ENCODE results near the gene KRTAP6-2.

KRTAP6-2 gene

GRCh38 chr21:30613836-30614235 lies 15.1 kb upstream of the KRTAP6-2 start, which contains the start of gene KRTAP6-1:
Gene KRTAP6-1 (minus strand): TSS chr21:30613930. CDS start chr21:30613904, 26 bp downstream.
- Histone ChIP-seq H3K36me3 (ENCODE audit: control insufficient read depth, insufficient read depth, low read length) (no peaks in the 10 kb centered on the region), H3K27me3 (ENCODE audit: control insufficient read depth, insufficient read depth, low read length) (no peaks in the 10 kb centered on the region), H3K27ac (ENCODE audit: low read depth, low read length) (no peak within 1 kb of the TSS), H3K9ac (ENCODE audit: low read length) (no peak within 1 kb of the TSS), H3K4me1 (ENCODE audit: control insufficient read depth, insufficient read depth, low read length) (no peaks in the 10 kb centered on the region), H3K4me3 (ENCODE audit: low read length) (no peak within 1 kb of the TSS)

- Histone ChIP-seq H3K4me1 (ENCODE audit: control insufficient read depth, insufficient read depth, low read length) (no peaks in the 10 kb centered on the region), H3K27ac (ENCODE audit: low read depth, low read length) (no peak overlapping the region), H3K27me3 (ENCODE audit: control insufficient read depth, insufficient read depth, low read length) (no peaks in the 10 kb centered on the region), H3K36me3 (ENCODE audit: control insufficient read depth, insufficient read depth, low read length) (no peaks in the 10 kb centered on the region), H3K4me3 (ENCODE audit: low read length) (no peak overlapping the region), H3K9ac (ENCODE audit: low read length) (no peak overlapping the region)
Measured at GRCh38 chr21:30612132-30612531, 13.4 kb upstream of the KRTAP6-2 start.

GRCh38 chr21:30605968-30606367 lies 7.3 kb upstream of the KRTAP6-2 start:
- no peak overlapping the region for H3K4me3 ChIP-seq (ENCODE audit: low read length)
- no peaks in the 10 kb centered on the region for H3K4me1 ChIP-seq (ENCODE audit: control insufficient read depth, insufficient read depth, low read length)
- H3K27ac ChIP-seq (ENCODE audit: low read depth, low read length): no peak overlapping the region
- H3K9ac ChIP-seq (ENCODE audit: low read length): no peak overlapping the region
- no peaks in the 10 kb centered on the region for H3K36me3 ChIP-seq (ENCODE audit: control insufficient read depth, insufficient read depth, low read length)
- H3K27me3 ChIP-seq (ENCODE audit: control insufficient read depth, insufficient read depth, low read length): no peaks in the 10 kb centered on the region

GRCh38 chr21:30600787-30601186 lies 2.1 kb upstream of the KRTAP6-2 start, which contains the start of gene KRTAP22-1:
Gene KRTAP22-1 (plus strand): TSS chr21:30601087.
- H3K4me3 ChIP-seq (ENCODE audit: low read length): no peak within 1 kb of the TSS
- H3K36me3 ChIP-seq (ENCODE audit: control insufficient read depth, insufficient read depth, low read length): no peaks in the 10 kb centered on the region
- no peaks in the 10 kb centered on the region for H3K4me1 ChIP-seq (ENCODE audit: control insufficient read depth, insufficient read depth, low read length)
- H3K9ac ChIP-seq (ENCODE audit: low read length): no peak within 1 kb of the TSS
- H3K27me3 ChIP-seq (ENCODE audit: control insufficient read depth, insufficient read depth, low read length): no peaks in the 10 kb centered on the region
- H3K27ac ChIP-seq (ENCODE audit: low read depth, low read length): no peak within 1 kb of the TSS

GRCh38 chr21:30592140-30592539 lies 6.6 kb downstream of the KRTAP6-2 start, which contains the start of gene KRTAP6-3:
Gene KRTAP6-3 (plus strand): TSS chr21:30592440. CDS start chr21:30592446, 6 bp downstream.
- Histone ChIP-seq H3K36me3 (ENCODE audit: control insufficient read depth, insufficient read depth, low read length) (no peaks in the 10 kb centered on the region), H3K4me1 (ENCODE audit: control insufficient read depth, insufficient read depth, low read length) (no peaks in the 10 kb centered on the region), H3K9ac (ENCODE audit: low read length) (no peak within 1 kb of the TSS), H3K27ac (ENCODE audit: low read depth, low read length) (no peak within 1 kb of the TSS), H3K4me3 (ENCODE audit: low read length) (no peak within 1 kb of the TSS), H3K27me3 (ENCODE audit: control insufficient read depth, insufficient read depth, low read length) (no peaks in the 10 kb centered on the region)

- Histone ChIP-seq H3K4me1 (ENCODE audit: control insufficient read depth, insufficient read depth, low read length) (no peaks in the 10 kb centered on the region), H3K9ac (ENCODE audit: low read length) (no peak within 1 kb of the TSS)
Measured at GRCh38 chr21:30590297-30590696, 8.4 kb downstream of the KRTAP6-2 start, which contains the start of gene KRTAP22-2. Gene KRTAP22-2 (minus strand): TSS chr21:30590397.

GRCh38 chr21:30582870-30583269 lies 15.8 kb downstream of the KRTAP6-2 start:
- no peaks in the 10 kb centered on the region for H3K4me1 ChIP-seq (ENCODE audit: control insufficient read depth, insufficient read depth, low read length)
- no peaks in the 10 kb centered on the region for H3K27me3 ChIP-seq (ENCODE audit: control insufficient read depth, insufficient read depth, low read length)
- no peak overlapping the region for H3K9ac ChIP-seq (ENCODE audit: low read length)
- no peak overlapping the region for H3K27ac ChIP-seq (ENCODE audit: low read depth, low read length)
- no peak overlapping the region for H3K4me3 ChIP-seq (ENCODE audit: low read length)
- no peaks in the 10 kb centered on the region for H3K36me3 ChIP-seq (ENCODE audit: control insufficient read depth, insufficient read depth, low read length)

More at GRCh38 chr21:30590297-30590696, 8.4 kb downstream of the KRTAP6-2 start, which contains the start of gene KRTAP22-2:
- Histone ChIP-seq H3K27ac (ENCODE audit: low read depth, low read length) (no peak within 1 kb of the TSS), H3K4me3 (ENCODE audit: low read length) (no peak within 1 kb of the TSS), H3K36me3 (ENCODE audit: control insufficient read depth, insufficient read depth, low read length) (no peaks in the 10 kb centered on the region), H3K27me3 (ENCODE audit: control insufficient read depth, insufficient read depth, low read length) (no peaks in the 10 kb centered on the region)

- Histone ChIP-seq H3K27ac (ENCODE audit: low read depth, low read length) (no peak overlapping the region), H3K4me1 (ENCODE audit: control insufficient read depth, insufficient read depth, low read length) (no peaks in the 10 kb centered on the region), H3K4me3 (ENCODE audit: low read length) (no peak overlapping the region), H3K36me3 (ENCODE audit: control insufficient read depth, insufficient read depth, low read length) (no peaks in the 10 kb centered on the region), H3K9ac (ENCODE audit: low read length) (no peak overlapping the region), H3K27me3 (ENCODE audit: control insufficient read depth, insufficient read depth, low read length) (no peaks in the 10 kb centered on the region)
Measured at GRCh38 chr21:30580132-30580531, 18.6 kb downstream of the KRTAP6-2 start.

- H3K27ac ChIP-seq (ENCODE audit: low read depth, low read length): no peak overlapping the region
- no peak overlapping the region for H3K4me3 ChIP-seq (ENCODE audit: low read length)
- no peaks in the 10 kb centered on the region for H3K4me1 ChIP-seq (ENCODE audit: control insufficient read depth, insufficient read depth, low read length)
- H3K9ac ChIP-seq (ENCODE audit: low read length): no peak overlapping the region
- H3K27me3 ChIP-seq (ENCODE audit: control insufficient read depth, insufficient read depth, low read length): no peaks in the 10 kb centered on the region
- no peaks in the 10 kb centered on the region for H3K36me3 ChIP-seq (ENCODE audit: control insufficient read depth, insufficient read depth, low read length)
Measured at GRCh38 chr21:30579346-30579745, 19.4 kb downstream of the KRTAP6-2 start.

GRCh38 chr21:30577766-30578165 lies 20.9 kb downstream of the KRTAP6-2 start:
- no peaks in the 10 kb centered on the region for H3K4me1 ChIP-seq (ENCODE audit: control insufficient read depth, insufficient read depth, low read length)
- H3K4me3 ChIP-seq (ENCODE audit: low read length): no peak overlapping the region
- H3K27ac ChIP-seq (ENCODE audit: low read depth, low read length): no peak overlapping the region
- no peaks in the 10 kb centered on the region for H3K27me3 ChIP-seq (ENCODE audit: control insufficient read depth, insufficient read depth, low read length)
- no peaks in the 10 kb centered on the region for H3K36me3 ChIP-seq (ENCODE audit: control insufficient read depth, insufficient read depth, low read length)
- no peak overlapping the region for H3K9ac ChIP-seq (ENCODE audit: low read length)

GRCh38 chr21:30567617-30568016 lies 31.1 kb downstream of the KRTAP6-2 start:
- Histone ChIP-seq H3K36me3 (ENCODE audit: control insufficient read depth, insufficient read depth, low read length) (no peaks in the 10 kb centered on the region), H3K4me3 (ENCODE audit: low read length) (no peak overlapping the region), H3K4me1 (ENCODE audit: control insufficient read depth, insufficient read depth, low read length) (no peaks in the 10 kb centered on the region), H3K27ac (ENCODE audit: low read depth, low read length) (no peak overlapping the region), H3K9ac (ENCODE audit: low read length) (no peak overlapping the region), H3K27me3 (ENCODE audit: control insufficient read depth, insufficient read depth, low read length) (no peaks in the 10 kb centered on the region)

- Histone ChIP-seq H3K4me1 (ENCODE audit: control insufficient read depth, insufficient read depth, low read length) (no peaks in the 10 kb centered on the region), H3K27me3 (ENCODE audit: control insufficient read depth, insufficient read depth, low read length) (no peaks in the 10 kb centered on the region), H3K27ac (ENCODE audit: low read depth, low read length) (no peak overlapping the region), H3K36me3 (ENCODE audit: control insufficient read depth, insufficient read depth, low read length) (no peaks in the 10 kb centered on the region), H3K9ac (ENCODE audit: low read length) (no peak overlapping the region), H3K4me3 (ENCODE audit: low read length) (no peak overlapping the region)
Measured at GRCh38 chr21:30563630-30564029, 35.1 kb downstream of the KRTAP6-2 start.

GRCh38 chr21:30563072-30563471 lies 35.6 kb downstream of the KRTAP6-2 start:
- Histone ChIP-seq H3K27me3 (ENCODE audit: control insufficient read depth, insufficient read depth, low read length) (no peaks in the 10 kb centered on the region), H3K4me3 (ENCODE audit: low read length) (no peak overlapping the region)

More at GRCh38 chr21:30563072-30563471, 35.6 kb downstream of the KRTAP6-2 start:
- no peak overlapping the region for H3K9ac ChIP-seq (ENCODE audit: low read length)
- H3K27ac ChIP-seq (ENCODE audit: low read depth, low read length): no peak overlapping the region
- H3K36me3 ChIP-seq (ENCODE audit: control insufficient read depth, insufficient read depth, low read length): no peaks in the 10 kb centered on the region
- H3K4me1 ChIP-seq (ENCODE audit: control insufficient read depth, insufficient read depth, low read length): no peaks in the 10 kb centered on the region

Measured in rectal smooth muscle tissue (tissue), 1 donor.